HS-5 (cell line): ENCODE results near the gene LGMN.
"Not testable (repeated sequence)": the region's sequence is repeated elsewhere in the genome, so short reads cannot be mapped to it uniquely, and the experiment has no call there.

ENCODE experiments used
- DNase-seq: peaks from one replicate; pipeline ENCODE4 v3.0.0-alpha.2; 2012; ENCODE audit warnings: low read depth

The LGMN gene

DNA sequence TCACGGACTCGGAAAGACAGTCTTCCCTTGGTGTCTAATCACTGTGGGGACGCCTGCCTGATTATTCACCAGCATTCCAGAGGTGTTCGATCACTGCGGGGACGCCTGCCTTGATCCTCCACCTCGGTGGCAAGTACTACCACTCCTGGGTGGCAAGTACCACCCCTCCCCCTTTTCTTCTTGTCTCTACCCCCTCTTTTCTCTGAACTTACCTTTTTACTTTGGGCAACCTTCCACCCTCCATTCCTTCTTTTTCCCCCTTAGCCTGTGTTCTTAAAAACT, 12.0 kb upstream of the LGMN start:
- DNase-seq = no peak

- no peak for DNase-seq
These were observed 11.5 kb upstream of the LGMN start for GRCh38 chr14:92759679-92760523.

- DNase-seq = no peak
These were observed 10.9 kb upstream of the LGMN start for GRCh38 chr14:92759300-92759678.

DNA sequence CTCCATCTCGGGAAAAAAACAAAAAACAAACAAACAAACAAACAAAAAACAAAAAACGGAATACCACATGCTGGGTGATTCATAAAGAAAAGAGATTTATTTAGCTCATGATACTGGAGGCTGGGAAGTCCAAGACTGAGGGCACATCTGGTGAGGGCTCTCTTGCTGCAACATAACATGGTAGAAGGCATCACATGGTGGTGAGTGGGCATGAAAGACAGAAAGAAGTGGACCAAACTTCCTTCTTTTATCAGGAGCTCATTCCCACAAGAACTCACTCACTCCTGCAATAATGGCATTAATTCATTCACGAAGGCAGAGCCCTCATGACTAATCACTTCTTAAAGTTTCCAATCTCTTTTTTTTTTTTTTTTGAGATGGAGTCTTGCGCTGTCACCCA, 8.0 kb upstream of the LGMN start:
- no peak for DNase-seq

DNA sequence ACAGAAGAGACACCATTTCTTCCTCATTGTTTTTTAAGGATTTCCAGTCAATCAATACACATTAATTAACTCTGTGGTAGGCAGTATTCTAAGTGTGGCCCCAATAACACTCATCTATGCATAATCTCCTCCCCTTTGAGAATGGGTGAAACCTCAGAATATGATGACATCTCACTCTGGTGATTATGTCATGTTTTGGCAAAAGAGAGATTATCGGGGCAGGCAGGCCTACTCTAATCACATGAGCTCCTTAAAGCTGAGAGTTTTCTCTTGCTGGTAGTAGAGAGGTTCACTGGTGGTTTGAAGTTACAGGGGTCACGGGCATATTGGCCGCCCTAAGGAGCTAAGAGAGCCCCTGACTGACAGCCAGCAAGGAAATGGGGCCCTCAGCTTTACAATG, 7.1 kb upstream of the LGMN start:
- DNase-seq = no peak

DNA sequence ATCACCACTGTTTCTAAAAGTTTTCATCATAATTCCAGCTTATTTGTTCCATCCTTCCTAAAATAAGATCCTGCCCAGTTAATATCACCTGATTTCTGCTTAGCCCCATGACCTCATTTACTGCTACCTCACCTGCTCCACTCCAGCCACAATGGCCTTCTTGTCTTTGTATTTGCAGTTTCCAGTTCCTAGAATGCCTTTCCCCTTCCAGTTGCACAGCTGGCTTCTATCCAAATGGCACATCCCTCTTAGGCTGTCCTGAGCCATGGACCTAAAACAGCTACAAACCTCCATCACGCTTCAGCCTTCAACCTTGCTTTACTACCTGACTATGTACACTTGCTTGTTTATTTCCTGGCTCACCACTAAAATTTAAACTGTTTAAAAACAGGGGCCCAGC, 6.5 kb upstream of the LGMN start:
- no peak for DNase-seq

DNA sequence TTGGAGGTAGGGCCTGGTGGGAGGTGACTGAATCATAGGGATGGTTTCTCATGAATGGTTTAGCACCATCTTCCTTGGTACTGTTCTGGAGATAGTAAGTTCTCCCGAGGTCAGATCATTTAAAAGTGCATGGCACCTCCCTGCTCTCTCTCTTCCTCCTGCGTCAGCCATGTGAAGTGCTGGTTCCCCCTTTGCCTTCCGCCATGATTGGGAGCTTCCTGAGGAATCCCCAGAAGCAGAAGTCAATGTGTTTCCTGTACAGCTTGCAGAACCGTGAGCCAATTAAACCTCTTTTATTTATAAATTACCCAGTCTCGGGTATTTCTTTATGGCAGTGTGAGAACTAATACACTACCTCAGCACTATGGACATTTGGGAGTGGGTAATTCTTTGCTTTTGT, 4.8 kb upstream of the LGMN start:
- DNase-seq = no peak

DNA sequence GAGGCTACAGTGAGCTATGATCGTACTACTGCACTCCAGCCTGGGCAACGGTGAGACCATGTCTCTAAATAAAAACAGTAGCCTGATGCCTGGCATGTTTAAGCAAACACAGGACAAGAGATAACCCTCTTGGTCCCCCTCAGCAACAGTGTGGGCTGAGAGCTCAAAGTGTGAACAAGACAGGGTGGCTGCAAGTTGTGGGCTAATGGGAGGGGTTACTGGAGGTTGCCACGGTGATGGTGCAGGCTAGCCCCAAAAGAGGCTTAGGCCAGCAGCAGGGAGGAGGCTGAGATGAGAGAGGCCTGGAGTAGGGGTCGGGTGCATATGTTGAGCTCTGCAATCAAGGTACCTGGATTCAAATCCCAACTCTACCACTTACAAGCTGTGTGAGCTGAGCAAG, 3.4 kb upstream of the LGMN start:
- no peak for DNase-seq

GRCh38 chr14:92750994-92751400, 2.6 kb upstream of the LGMN start:
- no peak for DNase-seq

GRCh38 chr14:92750222-92750728, 1.8 kb upstream of the LGMN start:
- DNase-seq = not testable (repeated sequence)

DNA sequence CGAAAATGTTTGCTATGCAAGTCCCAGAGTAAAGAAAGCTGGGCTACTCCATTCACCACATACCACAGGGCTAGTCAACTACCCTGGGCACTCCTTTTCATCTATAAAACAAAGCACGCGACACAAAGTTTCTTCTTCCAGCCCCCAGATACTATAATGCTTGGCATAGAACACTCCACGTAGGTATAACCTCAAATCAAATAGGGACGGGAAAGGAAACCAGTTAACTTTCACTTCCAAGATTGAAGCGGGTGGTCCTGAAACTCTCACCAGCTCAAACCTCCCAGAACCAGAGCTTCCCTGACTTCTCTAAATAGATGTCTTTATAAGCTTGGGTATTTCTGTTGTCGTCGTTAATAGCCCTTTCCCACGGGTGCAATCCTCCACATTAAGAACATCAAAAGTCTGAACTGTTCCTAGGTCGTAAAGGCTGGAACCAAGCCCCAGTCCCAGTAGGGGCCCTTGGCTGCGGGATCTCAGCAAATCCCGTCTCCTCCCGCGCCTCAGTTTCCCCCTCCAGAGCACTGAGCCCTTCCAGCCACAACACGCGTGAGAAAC, 647 bp downstream of the LGMN start:
- no peak for DNase-seq

DNA sequence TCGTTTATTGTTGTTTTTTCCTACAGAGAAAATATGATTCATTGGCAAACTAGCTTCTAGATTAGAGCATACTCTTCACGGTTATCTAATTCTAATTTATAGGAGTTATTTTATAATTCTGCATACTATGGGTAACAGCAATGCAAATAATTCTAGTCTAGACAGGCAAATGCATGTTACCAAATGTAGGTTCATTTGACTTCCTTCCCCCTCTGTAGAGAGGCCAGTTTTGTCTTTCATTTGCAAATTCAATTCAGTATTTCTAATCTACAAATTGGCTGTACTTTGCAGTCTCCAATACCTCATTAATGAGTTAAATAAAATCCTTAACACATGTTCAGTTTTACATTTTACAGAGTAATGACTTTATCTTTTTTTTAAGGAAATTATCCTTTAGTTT, 4.2 kb downstream of the LGMN start:
- no peak for DNase-seq

GRCh38 chr14:92740440-92740839, 8.0 kb downstream of the LGMN start:
- DNase-seq = no peak

DNA sequence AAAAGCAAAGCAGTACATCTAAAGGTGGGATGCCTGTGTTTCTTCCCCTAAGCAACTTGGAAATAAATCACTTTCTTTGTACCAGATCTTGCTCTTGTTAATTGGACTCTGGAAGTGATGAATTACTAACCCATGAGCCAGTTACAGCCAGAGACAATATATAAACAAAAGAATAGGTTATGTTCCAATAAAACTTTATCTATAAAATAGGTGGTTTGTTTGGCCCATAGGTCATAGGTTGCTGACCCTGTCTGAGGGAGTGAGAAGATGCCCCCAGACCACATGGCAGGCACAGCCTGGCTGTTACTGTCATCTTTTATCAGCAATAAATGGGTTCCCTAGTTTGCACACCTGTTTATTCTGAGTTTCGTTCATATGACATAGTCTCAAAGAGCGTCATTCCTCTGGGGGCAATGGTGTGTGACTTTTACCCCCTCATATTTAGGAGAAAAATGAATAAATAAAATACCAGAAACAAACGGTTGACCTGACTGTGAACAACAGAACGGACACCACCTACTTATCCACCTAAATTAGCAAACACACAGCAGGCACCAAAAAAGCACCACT, 10.7 kb downstream of the LGMN start:
- DNase-seq = no peak

DNA sequence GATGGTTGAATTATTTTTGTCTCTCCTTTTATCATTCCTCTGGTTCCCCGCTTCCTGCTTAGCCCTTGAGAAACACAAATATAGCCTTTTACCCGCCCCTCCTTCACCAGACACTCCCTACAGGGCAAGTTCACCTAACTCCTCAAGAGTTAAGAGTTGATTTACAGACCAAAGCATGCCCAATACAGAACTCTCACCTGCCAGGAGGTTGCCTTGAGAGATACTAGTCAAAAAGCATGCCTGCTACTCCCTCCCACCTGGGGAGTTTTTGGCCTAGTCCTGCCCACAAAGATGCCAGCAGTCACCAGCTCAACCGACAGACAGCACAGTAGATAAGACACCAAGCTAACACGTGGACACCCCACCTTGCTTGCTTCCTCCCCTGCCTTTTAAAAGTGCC, 11.2 kb downstream of the LGMN start:
- DNase-seq = no peak

DNA sequence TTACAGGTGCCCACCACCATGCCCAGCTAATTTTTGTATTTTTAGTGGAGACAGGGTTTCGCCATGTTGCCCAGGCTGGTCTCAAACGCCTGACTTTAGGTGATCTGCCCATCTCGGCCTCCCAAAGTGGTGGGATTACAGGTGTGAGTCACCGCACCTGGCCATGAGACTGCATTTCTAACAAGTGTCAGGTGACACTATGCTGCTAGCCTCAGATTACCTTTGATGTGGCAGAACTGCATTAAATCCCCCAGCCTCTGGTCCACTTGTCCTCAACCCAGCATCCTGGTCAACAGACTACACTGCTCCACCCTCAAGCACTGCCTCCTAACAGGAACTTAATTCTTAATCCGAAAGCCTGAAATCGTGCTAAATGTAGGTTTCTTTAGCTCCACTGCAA, 13.1 kb downstream of the LGMN start:
- DNase-seq = no peak

DNA sequence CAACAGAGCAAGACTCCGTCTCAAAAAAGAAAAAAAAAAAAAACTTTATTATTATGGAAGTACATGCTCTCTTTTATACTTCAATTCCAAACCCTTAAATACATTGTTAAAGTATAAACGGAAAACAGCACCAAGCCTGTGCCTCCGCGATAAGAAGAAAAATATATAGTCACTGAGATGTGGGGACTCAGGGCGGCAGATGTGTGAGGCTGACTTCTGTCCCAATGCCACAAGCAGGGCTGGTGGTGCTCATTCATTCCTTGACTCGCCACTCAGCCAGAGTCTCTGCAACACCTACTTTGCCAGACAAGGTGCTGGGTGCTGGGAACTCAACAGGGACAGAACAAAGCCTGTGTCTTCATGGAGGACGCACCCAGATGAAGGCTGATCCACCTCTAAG, 13.8 kb downstream of the LGMN start:
- DNase-seq = no peak

GRCh38 chr14:92733007-92733406, 15.4 kb downstream of the LGMN start:
- no peak for DNase-seq

DNA sequence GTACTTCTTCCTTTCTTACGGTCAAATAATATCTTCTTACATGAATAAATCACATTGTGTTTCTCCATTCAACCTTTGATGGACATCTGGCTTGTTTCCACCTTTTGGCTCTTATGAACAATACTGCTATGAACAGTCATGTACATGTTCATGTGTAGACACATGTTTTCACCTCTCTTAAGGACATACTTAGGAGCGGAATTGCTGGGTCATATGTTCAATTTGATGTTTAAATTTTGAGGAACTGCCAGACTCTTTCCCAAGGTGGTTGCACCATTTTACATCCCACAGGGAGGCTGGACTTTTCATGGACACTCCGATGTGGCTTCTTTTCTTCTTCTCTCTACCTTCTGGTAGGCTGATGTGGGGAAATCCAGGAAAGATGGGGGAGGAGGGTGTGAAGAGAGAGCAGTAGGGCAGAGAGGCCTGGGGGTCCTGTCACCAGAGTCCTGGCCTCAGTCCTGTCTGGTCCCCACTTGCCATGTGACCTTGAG, 16.8 kb downstream of the LGMN start:
- DNase-seq = no peak

DNA sequence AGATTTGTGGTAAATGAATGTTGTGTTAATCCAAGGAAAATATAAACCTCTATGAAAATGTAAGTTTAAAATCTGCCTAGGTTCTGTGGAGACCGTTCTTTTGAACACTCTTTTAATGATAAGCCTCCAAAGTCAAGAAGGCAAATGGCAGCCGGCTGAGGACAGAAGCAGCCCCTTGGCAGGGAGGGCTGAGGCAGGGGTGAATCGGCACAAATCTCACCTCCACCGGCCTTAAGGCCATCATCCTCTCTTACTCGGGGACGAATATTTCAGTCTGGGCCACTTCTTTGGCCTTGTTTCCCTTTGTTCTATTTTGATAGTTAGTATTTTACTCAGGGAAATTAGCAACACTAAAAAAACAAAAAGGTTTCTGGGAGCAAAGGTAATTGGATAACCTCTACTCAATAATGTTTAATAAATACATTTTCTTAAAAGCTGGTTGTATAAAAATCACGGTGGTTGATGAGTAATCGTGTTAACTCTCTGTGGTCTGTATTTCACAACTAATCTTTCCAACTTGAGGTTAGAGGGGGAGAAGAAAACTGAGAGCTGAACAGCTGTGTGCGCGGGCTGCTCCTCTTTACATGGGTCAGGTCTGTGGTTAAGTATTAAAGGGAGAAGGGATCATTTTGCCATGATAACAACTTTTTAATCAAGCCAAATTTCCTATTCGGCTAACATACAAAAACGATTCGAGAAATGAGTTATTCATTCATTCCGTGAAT, 18.6 kb downstream of the LGMN start:
- DNase-seq = peak; percentile 75

- peak; percentile 53 for DNase-seq
These were observed 19.6 kb downstream of the LGMN start for GRCh38 chr14:92728759-92729364.

DNA sequence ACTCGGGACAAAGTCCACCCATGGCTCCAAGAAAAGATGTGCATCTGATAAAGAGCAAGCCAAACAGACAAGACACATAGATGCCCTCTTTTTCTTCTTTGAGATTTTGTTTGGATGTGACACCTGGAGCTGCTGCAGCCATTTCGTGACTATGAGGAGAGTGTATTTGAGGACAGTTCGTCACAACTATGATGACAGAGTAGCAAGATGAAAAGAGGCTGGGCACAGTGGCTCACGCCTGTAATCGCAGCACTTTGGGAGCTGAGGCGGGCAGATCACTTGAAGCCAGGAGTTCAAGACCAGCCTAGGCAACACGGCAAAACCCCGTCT, 21.5 kb downstream of the LGMN start:
- DNase-seq = no peak
